HFFc6 (cell line): Measurements from ENCODE around the gene PYHIN1. TPM values are rescaled to one million over a fixed set of nuclear protein-coding genes. Genes with fewer than 3 reads are reported as not detected.

Source experiments
- DNase-seq: peaks from one replicate; pipeline ENCODE4 v3.0.0-alpha.2; 2018
- H3K27ac Mint-ChIP-seq: 2 replicates; pipeline ENCODE4 v1.8.0; 2020; ENCODE audit warnings: mild to moderate bottlenecking, mixed read lengths
- H3K27me3 Mint-ChIP-seq: 2 replicates; pipeline ENCODE4 v1.8.0; 2021; ENCODE audit warnings: mild to moderate bottlenecking, moderate library complexity, mixed read lengths; ENCODE audit not compliant: insufficient read depth
- H3K36me3 Mint-ChIP-seq: 2 replicates; pipeline ENCODE4 v1.8.0; 2021; ENCODE audit warnings: low read depth, mixed read lengths
- H3K4me1 Mint-ChIP-seq: 2 replicates; pipeline ENCODE4 v1.8.0; 2020; ENCODE audit warnings: low read depth, mixed read lengths
- H3K4me3 Mint-ChIP-seq: 2 replicates; pipeline ENCODE4 v1.8.0; 2020; ENCODE audit warnings: mild to moderate bottlenecking, moderate library complexity, mixed read lengths
- H3K9me3 Mint-ChIP-seq: 2 replicates; pipeline ENCODE4 v1.8.0; 2020; ENCODE audit warnings: mild to moderate bottlenecking, mixed read lengths
- total RNA-seq, 6 experiments: library from RNA; stranded (reverse); fragmentation: NEBNext Ultra II Directional; extraction: Animal tissue kit (Norgen Biotek cat#: 25700); gene quantifications; 2 replicates in 1 of 6; 3 replicates in 5 of 6; pipeline ENCODE4 v1.2.3, GENCODE V29; 2021
- TF ChIP-seq, protein P1 (sequence below): fragments of 200-600 bp; sonication (generic); IDR thresholded peaks from 2 replicates; pipeline ENCODE4 v1.5.0; 2021; ENCODE audit warnings: antibody characterized with exemption, mild to moderate bottlenecking

Gene PYHIN1
- total RNA-seq, 6 experiments from 2014 or later: not detected

DNA sequence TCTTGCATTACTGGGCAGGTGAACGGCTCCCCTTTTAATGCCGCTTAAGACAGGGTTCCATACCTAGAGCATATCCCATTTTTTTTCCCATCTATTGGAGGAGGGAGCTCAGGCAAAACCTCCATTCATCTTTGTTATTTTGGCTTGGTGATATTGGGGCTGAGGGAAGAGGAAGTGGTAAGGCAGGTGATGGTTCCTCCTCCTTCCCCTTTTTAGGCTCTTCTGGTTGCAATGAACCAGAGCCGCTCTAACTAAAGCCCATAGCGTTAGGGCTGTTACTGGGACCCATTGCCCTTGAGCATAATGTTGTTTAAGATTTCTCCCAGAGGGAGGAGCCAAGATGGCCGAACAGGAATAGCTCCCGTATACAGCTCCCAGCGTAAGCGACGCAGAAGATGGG lies 21.1 kb downstream of the PYHIN1 start:
- Mint-ChIP-seq H3K27me3 (no peaks in the 10 kb centered on the region; the same call in 1 of the 2 replicates), H3K9me3 (peaks cover 7% of the 10 kb centered on the region; the same call in 1 of the 2 replicates), H3K4me3 (no peak overlapping the region), H3K4me1 (no peaks in the 10 kb centered on the region), H3K27ac (no peak overlapping the region), H3K36me3 (no peaks in the 10 kb centered on the region)
- DNase-seq: no peak
- TF ChIP-seq, protein P1, sequence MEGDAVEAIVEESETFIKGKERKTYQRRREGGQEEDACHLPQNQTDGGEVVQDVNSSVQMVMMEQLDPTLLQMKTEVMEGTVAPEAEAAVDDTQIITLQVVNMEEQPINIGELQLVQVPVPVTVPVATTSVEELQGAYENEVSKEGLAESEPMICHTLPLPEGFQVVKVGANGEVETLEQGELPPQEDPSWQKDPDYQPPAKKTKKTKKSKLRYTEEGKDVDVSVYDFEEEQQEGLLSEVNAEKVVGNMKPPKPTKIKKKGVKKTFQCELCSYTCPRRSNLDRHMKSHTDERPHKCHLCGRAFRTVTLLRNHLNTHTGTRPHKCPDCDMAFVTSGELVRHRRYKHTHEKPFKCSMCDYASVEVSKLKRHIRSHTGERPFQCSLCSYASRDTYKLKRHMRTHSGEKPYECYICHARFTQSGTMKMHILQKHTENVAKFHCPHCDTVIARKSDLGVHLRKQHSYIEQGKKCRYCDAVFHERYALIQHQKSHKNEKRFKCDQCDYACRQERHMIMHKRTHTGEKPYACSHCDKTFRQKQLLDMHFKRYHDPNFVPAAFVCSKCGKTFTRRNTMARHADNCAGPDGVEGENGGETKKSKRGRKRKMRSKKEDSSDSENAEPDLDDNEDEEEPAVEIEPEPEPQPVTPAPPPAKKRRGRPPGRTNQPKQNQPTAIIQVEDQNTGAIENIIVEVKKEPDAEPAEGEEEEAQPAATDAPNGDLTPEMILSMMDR: no peak

DNA sequence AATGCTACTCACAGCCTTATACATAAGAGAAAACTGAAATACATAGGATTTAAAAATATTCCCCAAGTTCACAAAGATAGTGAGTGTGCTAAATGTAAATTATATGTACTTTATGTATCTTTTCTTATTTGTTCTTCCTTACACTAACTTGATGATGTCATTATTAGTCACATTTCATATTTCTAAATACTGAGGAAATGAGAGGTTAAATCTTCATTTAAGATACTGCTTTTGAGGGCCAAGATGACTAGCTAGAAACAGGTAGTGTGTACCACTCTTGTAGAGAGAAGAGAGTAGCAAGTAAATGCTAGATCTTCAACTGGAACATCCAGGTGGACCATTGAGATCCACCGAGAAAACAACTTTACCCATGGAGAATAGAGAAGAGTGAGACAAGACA lies 29.8 kb downstream of the PYHIN1 start:
- TF ChIP-seq, protein P1: no peak
- Mint-ChIP-seq H3K36me3 (no peaks in the 10 kb centered on the region), H3K27me3 (no peaks in the 10 kb centered on the region), H3K9me3 (no peaks in the 10 kb centered on the region), H3K4me3 (no peak overlapping the region), H3K27ac (no peak overlapping the region), H3K4me1 (no peaks in the 10 kb centered on the region)
- no peak for DNase-seq

DNA sequence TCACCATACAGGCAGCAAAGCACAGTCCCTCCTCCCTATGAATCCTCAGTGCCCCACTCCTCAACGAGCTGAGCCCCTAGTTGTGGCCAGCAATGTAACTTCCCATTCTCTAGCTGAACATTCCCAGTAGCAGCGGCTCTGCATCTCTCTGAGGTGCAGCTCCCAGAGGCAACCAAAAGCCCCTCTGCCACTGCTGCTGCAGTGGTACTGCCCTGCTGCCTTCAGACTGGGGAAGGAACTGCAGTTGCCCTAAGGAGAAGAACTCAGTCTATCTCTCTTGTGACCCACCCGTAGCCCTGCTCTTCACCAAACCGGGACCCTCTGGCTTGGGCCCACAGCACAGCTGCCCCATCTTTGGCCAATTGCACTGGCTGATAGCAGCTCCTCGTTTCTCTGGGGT lies 31.6 kb downstream of the PYHIN1 start:
- Mint-ChIP-seq H3K9me3 (no peaks in the 10 kb centered on the region), H3K36me3 (no peaks in the 10 kb centered on the region), H3K4me1 (no peaks in the 10 kb centered on the region), H3K4me3 (no peak overlapping the region), H3K27ac (no peak overlapping the region), H3K27me3 (no peaks in the 10 kb centered on the region)
- TF ChIP-seq, protein P1: no peak
- DNase-seq: no peak

DNA sequence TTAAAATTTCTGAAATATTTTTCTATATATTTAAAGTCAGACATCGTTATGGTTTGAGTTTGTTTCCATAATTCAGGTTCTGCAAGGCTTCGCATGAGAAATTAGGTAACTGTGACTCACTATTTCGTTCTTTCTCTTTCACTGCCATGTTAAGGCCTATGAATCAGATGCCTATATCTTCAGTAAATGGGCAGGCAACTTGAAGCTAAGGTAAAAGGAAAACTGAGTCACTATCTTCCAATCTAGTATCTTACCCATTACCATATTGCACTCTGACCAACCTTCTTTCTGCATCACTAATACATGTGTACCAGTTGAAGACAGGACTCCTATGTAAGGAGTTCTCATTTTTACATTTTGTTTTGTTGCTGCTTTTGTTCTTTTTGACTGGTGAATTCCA lies 37.8 kb downstream of the PYHIN1 start:
- H3K36me3 Mint-ChIP-seq: no peaks in the 10 kb centered on the region
- DNase-seq: no peak
- TF ChIP-seq, protein P1: no peak
- peaks cover 4% of the 10 kb centered on the region; the same call in 1 of the 2 replicates for H3K27me3 Mint-ChIP-seq
- H3K4me1 Mint-ChIP-seq: no peaks in the 10 kb centered on the region
- H3K27ac Mint-ChIP-seq: no peak overlapping the region
- H3K9me3 Mint-ChIP-seq: no peaks in the 10 kb centered on the region
- H3K4me3 Mint-ChIP-seq: no peak overlapping the region

DNA sequence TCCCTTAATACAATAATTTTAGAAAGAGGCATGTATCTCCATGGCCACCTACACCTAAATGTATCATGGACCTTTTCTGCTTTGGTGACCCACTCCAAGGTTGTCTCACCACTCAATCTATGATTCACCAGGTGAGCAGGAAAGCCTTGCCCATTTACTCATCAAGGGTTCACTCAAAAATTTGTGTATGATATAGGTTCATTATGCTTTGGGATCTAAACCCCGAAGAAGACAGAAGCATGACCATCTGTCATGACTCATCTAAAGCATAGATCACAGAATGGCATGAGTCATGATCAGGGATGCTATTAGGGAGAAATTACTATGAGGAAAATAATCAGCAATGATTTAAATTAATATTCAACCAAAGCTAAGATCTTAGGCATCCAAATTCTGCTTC lies 38.5 kb downstream of the PYHIN1 start:
- Mint-ChIP-seq H3K27ac (no peak overlapping the region), H3K9me3 (no peaks in the 10 kb centered on the region), H3K36me3 (no peaks in the 10 kb centered on the region), H3K4me3 (no peak overlapping the region), H3K27me3 (peaks cover 4% of the 10 kb centered on the region; the same call in 1 of the 2 replicates), H3K4me1 (no peaks in the 10 kb centered on the region)
- TF ChIP-seq, protein P1: no peak
- no peak for DNase-seq

DNA sequence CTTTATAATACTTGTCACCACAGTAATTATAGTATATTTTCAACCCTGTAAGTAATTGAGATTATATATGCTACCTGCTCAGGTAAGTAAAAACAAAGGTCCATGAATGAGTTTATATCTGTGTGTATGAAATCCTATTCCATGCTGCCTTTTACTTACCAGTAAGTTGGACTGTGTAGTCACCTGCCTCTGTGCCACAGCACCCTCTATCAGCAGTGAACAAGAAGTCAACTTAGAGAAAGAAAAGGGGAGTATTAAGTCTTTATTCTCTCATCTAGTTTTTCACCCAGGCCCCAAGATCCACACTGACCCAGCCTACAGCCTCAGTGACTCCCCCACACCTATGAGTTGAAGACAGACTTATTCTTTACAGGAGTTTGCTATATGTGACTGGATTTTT lies 41.5 kb downstream of the PYHIN1 start:
- TF ChIP-seq, protein P1: no peak; the same call in 1 of the 2 replicates
- Mint-ChIP-seq H3K4me1 (no peaks in the 10 kb centered on the region), H3K9me3 (no peaks in the 10 kb centered on the region), H3K36me3 (no peaks in the 10 kb centered on the region), H3K27me3 (peaks cover 4% of the 10 kb centered on the region; the same call in 1 of the 2 replicates), H3K4me3 (no peak overlapping the region), H3K27ac (no peak overlapping the region)
- DNase-seq: no peak
